HepG2 (cell line): ENCODE data around the gene ZNF277. TPM values are rescaled to one million over a fixed set of nuclear protein-coding genes. Genes with fewer than 3 reads are reported as not detected.

Source experiments
- ATAC-seq: fragments of 200-7000 bp; cut with Tn5 transposase; 3 replicates; pipeline ENCODE4 v1.9.1; 2020; ENCODE audit warnings: mild to moderate bottlenecking, moderate library complexity
- BruUV-seq: library from RNA; stranded (reverse); fragments of 400-500 nt; replicated peaks from 2 replicates; lab custom pipeline; 2021; lab: Mats Ljungman, UMichigan
- CTCF ChIA-PET: fragments of 300-600 bp; formaldehyde crosslinking; extraction: SDS; loops from one replicate; lab custom pipeline; 2021; ENCODE audit warnings: low total read pairs, inconsistent platforms, low intra/inter-chr PET ratio; lab: Yijun Ruan, JAX
- POLR2A ChIA-PET: fragments of 350-600 bp; sonication (Branson Sonifier 250); formaldehyde crosslinking; loops from one replicate; lab custom pipeline; 2020; ENCODE audit warnings: antibody characterized with exemption, inconsistent platforms; lab: Yijun Ruan, JAX
- DNase-seq: peaks from one replicate; pipeline ENCODE4 v3.0.0-alpha.2; 2015; ENCODE audit warnings: low spot score
- FAIRE-seq: peaks from 3 replicates; lab custom pipeline; 2011; peaks lifted over from hg19 to GRCh38; lab: Jason Lieb, UNC
- H2AFZ ChIP-seq: one replicate; pipeline ENCODE4 v1.6.1; 2011; ENCODE audit warnings: low read length, inconsistent platforms
- H3K27ac ChIP-seq: fragments of 300-600 bp; 3 replicates; pipeline ENCODE4 v1.8.0; 2011; ENCODE audit warnings: mixed run types, mild to moderate bottlenecking, mixed read lengths, low read length, inconsistent platforms; ENCODE audit not compliant: insufficient read depth; ENCODE audit errors: extremely low read length
- H3K27me3 ChIP-seq, 2 experiments: fragments of 200-600 bp in 1 of 2; 2 replicates in 1 of 2; 3 replicates in 1 of 2; pipeline versions ENCODE4 v1.6.0 to v1.8.0; 2011; ENCODE audit warnings: low read length in 2 of 2, mild to moderate bottlenecking in 2 of 2, moderate library complexity in 2 of 2, inconsistent platforms in 1 of 2; ENCODE audit not compliant: insufficient read depth in 2 of 2, control insufficient read depth in 1 of 2
- H3K36me3 ChIP-seq, 2 experiments: fragments of 200-600 bp in 1 of 2; replicated peaks in 1 of 2; 2 replicates in 1 of 2; 3 replicates in 1 of 2; pipeline versions ENCODE4 v1.5.1 to v1.8.0; 2011; ENCODE audit warnings: low read length in 2 of 2, inconsistent platforms in 1 of 2; ENCODE audit not compliant: insufficient read depth in 2 of 2, control insufficient read depth in 1 of 2
- H3K4me1 ChIP-seq: 2 replicates; pipeline ENCODE4 v1.5.1; 2012; ENCODE audit warnings: low read length, inconsistent platforms; ENCODE audit not compliant: insufficient read depth
- H3K4me2 ChIP-seq: 2 replicates; pipeline ENCODE4 v1.6.0; 2011; ENCODE audit warnings: low read depth, low read length, inconsistent platforms
- H3K4me3 ChIP-seq, 3 experiments: fragments of 200-600 bp in 1 of 3; sonication (generic), shearing (Covaris generic) in 1 of 3; replicated peaks in 1 of 3; 2 replicates each; pipeline ENCODE4 v1.5.1; 2011 to 2016; ENCODE audit warnings: low read length in 3 of 3, inconsistent platforms in 2 of 3, low read depth in 2 of 3, mild to moderate bottlenecking in 2 of 3, control low read depth in 1 of 3, mixed read lengths in 1 of 3; ENCODE audit not compliant: insufficient read depth in 1 of 3
- H3K79me2 ChIP-seq: one replicate; pipeline ENCODE4 v1.6.1; 2011; ENCODE audit warnings: low read length, inconsistent platforms; ENCODE audit not compliant: insufficient read depth
- H3K9ac ChIP-seq: 2 replicates; pipeline ENCODE4 v1.6.0; 2011; ENCODE audit warnings: mild to moderate bottlenecking, low read depth, low read length, inconsistent platforms; ENCODE audit not compliant: insufficient read depth
- H3K9me3 ChIP-seq: 2 replicates; pipeline ENCODE4 v1.5.1; 2012; ENCODE audit warnings: mild to moderate bottlenecking, low read length
- H4K20me1 ChIP-seq: 2 replicates; pipeline ENCODE4 v1.6.0; 2011; ENCODE audit warnings: inconsistent platforms, mild to moderate bottlenecking, low read length, moderate library complexity; ENCODE audit not compliant: insufficient read depth
- ERF ChIP-seq: IDR thresholded peaks from 2 replicates; pipeline ENCODE4 v1.6.1; 2018; ENCODE audit warnings: missing biosample characterization, missing genetic modification reagents
- KIAA2018 ChIP-seq: sonication (generic); formaldehyde crosslinking; IDR thresholded peaks from 2 replicates; pipeline ENCODE4 v1.5.0; 2020; ENCODE audit warnings: mild to moderate bottlenecking, missing genetic modification reagents, borderline replicate concordance
- MAFF ChIP-seq: IDR thresholded peaks from 2 replicates; pipeline ENCODE4 v1.6.1; 2011; ENCODE audit warnings: low read depth, low read length, improper control_type of control experiment
- MAFK ChIP-seq, 2 experiments: IDR thresholded peaks in 1 of 2; conservative IDR thresholded peaks in 1 of 2; 2 replicates each; pipeline ENCODE4 v1.6.1; 2011; ENCODE audit warnings: improper control_type of control experiment in 2 of 2, low read length in 2 of 2
- WGBS: methylation state at CpG from one replicate; pipeline ENCODE4 v1.1.6; 2017; ENCODE audit warnings: low lambda C conversion rate; 5-methylcytosine and 5-hydroxymethylcytosine counted together
- in situ Hi-C: cut with HindIII; loops from 2 replicates; pipeline ENCODE4 v1.10.0; 2017; ENCODE audit warnings: low pct_unique_long_range_greater_than_20kb; ENCODE audit not compliant: extremely low pct_ligation_motif_present
- intact Hi-C: fragments of 100-400 bp; cut with micrococcal nuclease; formaldehyde crosslinking; loops from one replicate; pipeline ENCODE4 v1.10.0; 2022; ENCODE audit not compliant: unreplicated experiment
- polyA plus RNA-seq, 8 experiments: library from polyadenylated mRNA; depleted of rRNA in 3 of 8; stranded (reverse) in 7 of 8; unstranded in 1 of 8; fragments of >200 nt; fragmentation: Illumina TruSeq in 4 of 8; extraction: Trizol in 4 of 8; gene quantifications; 2 replicates each; pipeline versions ENCODE4 v1.2.1 to v1.2.3, GENCODE V29; 2011 to 2016; ENCODE audit warnings: low read depth in 4 of 8, missing spikeins in 1 of 8, mixed read lengths in 1 of 8; ENCODE audit not compliant: insufficient read depth in 1 of 8
- total RNA-seq, 5 experiments: library from RNA; depleted of rRNA; stranded (reverse); fragments of >200 nt; fragmentation: Illumina TruSeq; extraction: Trizol; gene quantifications; 2 replicates each; pipeline ENCODE4 v1.2.3, GENCODE V29; 2016; ENCODE audit warnings: low read depth in 1 of 5

ZNF277 gene
- total and polyA plus RNA-seq, 2 of the 13 experiments (the other 11 are each of a cell fraction or from before 2014, with no cell fraction given), result 29.1 to 30.1 TPM

- no peak overlapping the region for H3K4me2 ChIP-seq
- no peak overlapping the region for H3K9ac ChIP-seq
- intact Hi-C loops, result no loop called here
Observed at GRCh38 chr7:112238852-112239610, 32.5 kb downstream of the ZNF277 start.

GRCh38 chr7:112248598-112248997 lies 42.1 kb downstream of the ZNF277 start:
- intact Hi-C loops (no loop called here), in situ Hi-C loops (no loop called here)
- no peak overlapping the region for H3K9ac ChIP-seq
- DNase-seq, result no peak
- peak; percentile 32; a peak in 1 of 4 replicates for TF ChIP-seq MAFK (conservative IDR thresholded peaks at IDR 0.05 in 1 of 2, IDR thresholded peaks at IDR 0.05 in 1 of 2; ENCODE audit: low read length in 2 of 2)
- peak; percentile 14; the same call in 1 of the 2 replicates for TF ChIP-seq MAFF
- TF ChIP-seq KIAA2018 (CRISPR knock-in tag), result no peak
- no peaks in the 10 kb centered on the region; a peak in 1 of 5 replicates for H3K36me3 ChIP-seq
- H4K20me1 ChIP-seq, result no peaks in the 10 kb centered on the region
- no peaks in the 10 kb centered on the region for H3K4me1 ChIP-seq
- no peak overlapping the region for H3K4me3 ChIP-seq
- ChIA-PET CTCF (no interaction called here), POLR2A (no interaction called here)
- H3K9me3 ChIP-seq, result no peaks in the 10 kb centered on the region
- no peak overlapping the region for H3K27ac ChIP-seq
- H3K27me3 ChIP-seq, result no peaks in the 10 kb centered on the region
- WGBS, result 98% methylated on average over 2 of the region's 2 CpGs
- ATAC-seq, result no peak
- no peak for FAIRE-seq
- BruUV-seq, result no TSS peak
- H3K79me2 ChIP-seq, result peaks cover 7% of the 10 kb centered on the region
- H3K4me2 ChIP-seq, result no peak overlapping the region
- no peak overlapping the region for H2AFZ ChIP-seq

More at GRCh38 chr7:112238852-112239610, 32.5 kb downstream of the ZNF277 start:
- in situ Hi-C loops, result no loop called here
- TF ChIP-seq ERF, result no peak
- peak; percentile 16 to 27; a peak in 3 of 4 replicates for TF ChIP-seq MAFK (conservative IDR thresholded peaks at IDR 0.05 in 1 of 2, IDR thresholded peaks at IDR 0.05 in 1 of 2; ENCODE audit: low read length in 2 of 2)
- BruUV-seq, result no TSS peak
- no peak overlapping the region for H3K4me3 ChIP-seq
- no peak overlapping the region for H2AFZ ChIP-seq
- H3K4me1 ChIP-seq, result peaks cover 46% of the 10 kb centered on the region
- WGBS, result 98% methylated on average over 9 of the region's 9 CpGs
- H3K27me3 ChIP-seq, result no peaks in the 10 kb centered on the region
- peak; percentile 61 for ATAC-seq
- H3K79me2 ChIP-seq, result peaks cover 16% of the 10 kb centered on the region
- no peak overlapping the region for H3K27ac ChIP-seq
- CTCF ChIA-PET, result no interaction called here
- peaks cover 3% of the 10 kb centered on the region; the same call in 1 of the 2 replicates for H4K20me1 ChIP-seq
- peak; percentile 8 for DNase-seq
- FAIRE-seq, result no peak
- no peaks in the 10 kb centered on the region; a peak in 1 of 5 replicates for H3K36me3 ChIP-seq
- POLR2A ChIA-PET, result no interaction called here
- H3K9me3 ChIP-seq, result no peaks in the 10 kb centered on the region; the same call in 1 of the 2 replicates
